ENCODE measurements around the gene KDM8. TPM values are rescaled to one million over a fixed set of nuclear protein-coding genes. Genes with fewer than 3 reads are reported as not detected.

KDM8 gene
- polyA plus RNA-seq, 1 donor = 5.1 TPM

DNA sequence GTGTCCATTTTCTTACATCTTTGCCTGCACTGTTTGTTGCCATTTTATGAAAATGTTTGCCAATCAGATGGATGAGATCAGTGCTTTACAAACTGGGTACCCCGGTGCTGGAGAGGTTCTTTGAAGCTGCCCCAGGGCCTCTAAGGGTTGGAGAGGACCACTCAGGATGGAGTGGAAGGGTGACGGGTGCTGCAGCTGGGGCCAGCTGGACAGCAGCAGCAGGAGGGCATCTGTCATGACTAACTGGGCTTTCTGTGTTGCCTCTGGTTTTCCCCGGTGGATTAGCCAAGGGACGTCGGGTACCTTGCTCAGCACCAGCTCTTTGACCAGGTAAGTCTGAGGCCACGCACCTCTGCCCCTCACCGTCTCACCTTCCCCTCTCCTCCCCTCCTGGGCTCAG is 12.3 kb downstream of the KDM8 start:
- no peak for DNase-seq (ENCODE audit: low read depth)

DNA sequence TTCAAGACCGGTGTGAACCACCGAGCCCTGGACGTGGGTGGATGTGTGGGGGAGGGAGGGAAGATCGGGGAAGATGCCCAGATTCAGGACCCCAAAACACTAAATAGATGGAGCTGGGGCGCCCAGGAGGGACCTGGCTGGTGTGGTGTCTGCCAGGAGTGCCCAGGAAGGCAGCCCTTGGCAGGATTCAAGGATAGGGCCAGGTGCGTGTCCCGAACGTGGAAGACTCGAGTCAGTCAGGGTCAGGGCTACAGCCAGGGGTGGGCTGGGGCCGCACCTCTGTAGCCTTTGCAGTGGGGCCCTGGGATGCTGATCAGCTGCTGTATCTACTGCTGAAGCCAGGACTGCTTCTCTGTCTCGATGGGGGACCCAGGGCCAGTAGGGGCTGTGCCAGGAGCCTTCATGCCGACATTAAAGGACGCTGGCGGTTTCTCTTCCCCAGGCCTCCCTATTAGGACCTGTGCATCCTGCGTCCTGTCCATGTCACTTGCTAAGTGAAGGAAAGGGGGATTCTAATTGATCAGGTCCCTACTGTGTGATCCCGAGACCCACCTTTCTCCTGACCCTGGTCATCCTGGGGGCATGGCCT is 13.1 kb downstream of the KDM8 start:
- DNase-seq (ENCODE audit: low read depth) = no peak

DNA sequence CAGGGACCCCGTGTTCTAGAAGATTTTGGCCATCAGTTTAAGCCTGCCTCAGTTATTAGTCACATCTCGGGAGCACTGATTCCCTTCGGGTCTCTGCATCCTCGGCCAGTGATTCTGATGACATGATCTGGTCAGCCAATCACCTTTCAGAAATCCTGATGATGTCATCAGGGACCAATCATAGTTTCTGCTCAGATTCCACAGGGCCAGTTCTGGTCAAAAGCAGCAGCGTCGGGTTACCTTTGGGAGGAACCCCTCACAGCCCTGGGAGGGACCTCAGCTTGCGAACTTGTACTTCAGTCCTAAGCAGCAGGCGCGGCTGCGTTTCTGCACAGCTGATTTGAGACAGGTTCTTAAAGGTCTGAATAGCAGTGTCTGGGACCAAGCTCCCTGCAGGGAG is 13.9 kb downstream of the KDM8 start:
- no peak for DNase-seq (ENCODE audit: low read depth)

DNA sequence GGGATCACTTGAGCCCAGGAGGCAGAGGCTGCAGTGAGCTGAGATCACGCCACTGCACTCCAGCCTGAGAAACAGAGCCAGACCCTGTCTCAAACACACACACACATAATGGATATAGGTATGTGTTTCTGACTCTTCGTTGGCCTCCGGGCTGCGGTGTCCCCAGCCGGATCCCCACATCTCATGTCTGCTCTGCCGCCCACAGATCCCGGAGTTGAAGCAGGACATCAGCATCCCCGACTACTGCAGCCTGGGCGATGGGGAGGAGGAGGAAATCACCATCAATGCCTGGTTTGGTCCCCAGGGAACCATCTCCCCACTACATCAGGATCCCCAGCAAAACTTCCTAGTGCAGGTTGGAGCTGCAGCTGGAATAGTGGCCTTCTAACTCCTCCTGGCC is 15.4 kb downstream of the KDM8 start:
- no peak for DNase-seq (ENCODE audit: low read depth)

DNA sequence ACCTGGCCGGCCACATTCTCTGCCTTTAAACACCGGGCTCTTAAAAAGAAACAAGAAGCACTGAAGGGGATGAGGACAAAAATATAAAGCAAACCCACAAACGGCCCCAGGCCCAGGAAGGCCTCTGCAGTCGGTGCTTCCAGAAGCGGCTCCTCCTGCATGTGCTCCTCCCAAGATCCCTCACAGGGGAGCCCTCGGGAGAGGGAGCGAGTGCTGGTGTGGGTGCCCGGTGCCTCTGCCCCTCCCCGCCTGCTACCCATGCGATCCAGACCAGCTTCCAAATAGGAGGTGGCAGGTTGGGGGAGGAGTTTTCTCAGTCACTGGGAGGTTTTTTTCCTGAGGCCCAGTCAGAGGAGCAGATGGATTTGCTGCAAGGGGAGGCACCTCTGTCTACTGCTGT is 15.8 kb downstream of the KDM8 start:
- DNase-seq (ENCODE audit: low read depth) = no peak

DNA sequence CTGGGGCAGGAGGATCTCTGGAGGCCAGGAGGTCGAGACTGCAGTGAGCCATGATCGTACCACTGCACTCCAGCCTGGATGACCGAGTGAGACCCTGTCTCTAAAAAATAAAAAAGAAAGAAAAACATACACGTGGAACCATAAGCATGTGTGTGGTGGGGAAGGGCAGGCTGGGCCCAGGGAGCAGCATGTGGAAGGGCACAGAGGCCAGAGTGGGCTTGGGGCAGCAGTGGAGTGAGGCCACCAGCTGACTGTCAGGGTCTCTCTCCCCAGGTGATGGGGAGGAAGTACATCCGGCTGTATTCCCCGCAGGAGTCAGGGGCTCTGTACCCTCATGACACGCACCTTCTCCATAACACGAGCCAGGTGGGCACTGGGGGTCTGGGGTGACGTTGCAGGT is 16.8 kb downstream of the KDM8 start:
- no peak for DNase-seq (ENCODE audit: low read depth)

DNA sequence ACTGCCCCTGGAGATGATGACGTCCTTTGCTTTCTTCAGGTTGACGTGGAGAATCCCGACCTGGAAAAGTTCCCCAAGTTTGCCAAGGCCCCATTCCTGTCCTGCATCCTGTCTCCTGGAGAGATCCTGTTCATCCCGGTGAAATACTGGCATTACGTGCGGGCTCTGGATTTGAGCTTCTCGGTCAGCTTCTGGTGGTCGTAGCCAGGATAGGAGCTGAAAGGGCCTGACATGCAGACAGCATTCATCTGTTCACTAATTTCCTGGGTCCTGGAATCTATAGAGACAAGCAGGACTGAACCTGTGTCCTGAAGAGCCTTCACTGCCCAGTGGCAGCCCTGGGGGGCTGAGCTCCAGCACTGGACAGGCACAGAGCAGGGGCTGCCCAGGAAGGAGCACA is 17.2 kb downstream of the KDM8 start:
- DNase-seq (ENCODE audit: low read depth) = no peak

DNA sequence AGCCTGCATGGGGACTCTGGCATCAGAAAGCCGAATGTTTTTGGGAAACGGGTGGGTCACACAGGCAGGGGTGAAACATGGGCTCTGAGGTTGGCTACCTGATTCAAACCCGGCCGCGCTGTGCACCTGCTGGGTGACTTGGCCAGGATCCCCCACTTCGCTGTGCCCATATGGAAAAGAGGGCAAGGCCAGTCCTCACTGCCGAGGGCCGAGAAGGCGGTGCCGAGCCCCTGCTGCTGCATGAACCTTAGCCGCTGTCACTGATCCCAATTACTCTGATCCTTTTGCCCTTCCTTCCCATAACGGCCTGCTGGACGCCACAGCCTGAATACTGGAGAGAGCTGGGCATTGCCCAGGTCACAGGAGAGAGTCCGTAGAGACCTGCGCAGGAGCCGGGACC is 17.7 kb downstream of the KDM8 start:
- no peak for DNase-seq (ENCODE audit: low read depth)

DNA sequence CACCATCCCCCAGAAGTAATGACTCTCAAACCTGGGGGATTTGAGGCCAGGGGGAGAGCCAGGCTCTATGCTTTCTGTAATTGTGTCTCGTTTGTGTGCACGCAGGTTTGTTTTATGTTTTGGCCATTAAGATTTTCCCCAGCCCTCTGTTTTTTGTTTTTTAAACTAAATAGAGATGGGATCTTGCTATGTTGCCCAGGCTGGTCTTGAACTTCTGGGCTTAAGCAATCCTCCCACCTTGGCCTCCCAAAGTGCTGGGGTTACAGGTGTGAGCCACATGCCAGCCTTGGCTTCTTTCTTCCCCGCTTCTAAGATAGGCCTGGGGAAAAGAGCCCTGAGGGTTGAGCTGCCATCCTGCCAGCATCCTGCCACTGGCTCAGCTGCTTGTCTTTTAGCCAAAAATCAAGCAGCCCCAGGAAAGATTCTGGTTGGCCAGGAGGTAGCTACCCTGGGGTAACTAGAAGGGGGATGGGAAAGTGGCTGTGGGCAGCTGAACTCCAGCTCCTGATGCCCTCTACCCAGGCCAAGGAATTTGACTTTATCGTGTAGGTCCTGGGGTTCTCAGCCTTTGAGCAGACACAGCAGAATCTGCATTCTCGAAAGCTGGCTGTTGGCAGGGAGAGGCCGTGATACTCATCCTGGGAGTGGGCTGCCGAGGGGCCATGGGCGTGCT is 18.4 kb downstream of the KDM8 start:
- no peak for DNase-seq (ENCODE audit: low read depth)

DNA sequence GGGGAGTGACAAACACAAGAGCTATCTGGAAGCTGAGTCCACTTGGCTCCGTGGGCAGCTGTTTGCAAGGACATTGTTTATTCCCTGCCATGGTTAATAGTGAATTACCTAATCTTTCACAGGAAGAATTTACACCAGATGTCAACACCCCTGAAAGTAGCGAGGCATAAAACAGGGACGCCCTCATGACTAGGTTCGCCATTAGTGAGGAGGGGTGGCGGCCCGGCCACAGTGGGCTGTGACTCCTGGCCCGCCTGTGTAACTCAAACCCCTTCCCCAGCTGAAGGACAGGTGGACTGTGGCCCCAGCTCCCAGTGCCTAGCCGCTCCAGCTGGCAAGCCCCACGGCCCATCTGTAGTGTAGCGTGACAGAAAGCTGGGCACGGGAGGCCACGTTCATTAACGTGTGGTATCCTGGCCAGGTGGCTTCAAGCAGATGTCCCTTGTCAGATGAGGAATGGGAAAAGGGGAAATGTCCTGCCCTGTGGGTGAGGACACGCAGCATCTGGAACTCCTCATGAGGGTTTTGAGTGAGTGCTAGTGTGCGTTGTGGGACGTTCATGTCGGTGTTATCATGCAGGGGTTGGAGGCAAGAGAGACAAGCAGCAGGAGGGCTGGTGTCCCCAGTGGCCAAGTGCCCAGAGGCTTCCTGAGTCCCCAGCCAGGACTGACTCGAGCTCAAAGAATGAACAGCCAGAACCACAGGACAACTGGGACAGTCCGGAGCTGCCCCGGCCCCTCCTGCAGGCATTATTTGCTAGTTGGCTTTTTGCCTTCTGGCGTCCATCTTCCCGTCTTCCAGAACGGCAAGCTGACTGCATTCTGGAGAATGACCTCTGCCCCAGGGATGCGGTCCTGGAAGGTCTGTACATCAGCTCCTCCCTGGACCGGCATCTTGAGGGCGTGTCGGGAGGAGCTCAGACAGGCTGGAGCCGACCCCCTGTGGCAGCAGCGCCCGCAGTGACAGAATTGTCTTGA is 19.2 kb downstream of the KDM8 start:
- DNase-seq (ENCODE audit: low read depth) = no peak

DNA sequence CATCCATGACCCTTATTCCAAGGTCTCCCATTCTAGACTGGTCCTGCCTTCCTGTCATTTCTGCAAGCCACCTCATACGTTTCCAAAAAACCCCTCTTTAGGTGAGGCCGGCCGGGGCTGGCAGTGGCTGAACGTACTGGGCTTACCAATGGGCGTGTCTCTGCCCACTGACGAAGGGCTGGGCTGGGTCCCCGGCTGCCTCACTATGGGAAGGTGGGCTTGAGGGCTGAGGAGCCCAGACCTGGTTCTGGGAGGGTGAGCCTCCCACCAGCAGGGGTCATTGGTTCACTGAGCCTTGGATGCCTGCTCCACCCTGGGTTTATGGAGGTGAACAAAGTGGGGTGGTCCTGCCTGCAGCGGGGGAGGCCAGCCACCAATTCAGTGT is 19.9 kb downstream of the KDM8 start:
- DNase-seq (ENCODE audit: low read depth) = no peak

DNA sequence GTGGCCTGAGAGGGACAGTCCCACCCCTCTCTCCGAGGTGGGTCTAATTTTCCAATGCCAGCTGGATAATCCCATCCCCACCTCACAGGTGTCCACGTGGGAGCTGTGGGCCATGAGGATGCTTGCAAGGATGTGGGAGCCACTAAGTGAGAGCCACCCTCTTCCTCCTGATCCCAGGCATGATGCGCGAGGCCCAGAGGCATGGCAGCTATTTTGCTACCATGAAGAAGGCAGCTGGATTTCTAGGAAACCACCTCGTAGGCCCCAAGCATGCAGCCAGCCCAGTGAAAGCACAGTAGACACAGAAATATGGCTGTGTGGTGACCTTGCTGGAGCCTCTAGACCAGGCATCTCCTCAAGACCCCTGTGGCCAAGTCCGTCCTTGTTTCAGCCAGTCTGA is 20.4 kb downstream of the KDM8 start:
- DNase-seq (ENCODE audit: low read depth) = no peak

DNA sequence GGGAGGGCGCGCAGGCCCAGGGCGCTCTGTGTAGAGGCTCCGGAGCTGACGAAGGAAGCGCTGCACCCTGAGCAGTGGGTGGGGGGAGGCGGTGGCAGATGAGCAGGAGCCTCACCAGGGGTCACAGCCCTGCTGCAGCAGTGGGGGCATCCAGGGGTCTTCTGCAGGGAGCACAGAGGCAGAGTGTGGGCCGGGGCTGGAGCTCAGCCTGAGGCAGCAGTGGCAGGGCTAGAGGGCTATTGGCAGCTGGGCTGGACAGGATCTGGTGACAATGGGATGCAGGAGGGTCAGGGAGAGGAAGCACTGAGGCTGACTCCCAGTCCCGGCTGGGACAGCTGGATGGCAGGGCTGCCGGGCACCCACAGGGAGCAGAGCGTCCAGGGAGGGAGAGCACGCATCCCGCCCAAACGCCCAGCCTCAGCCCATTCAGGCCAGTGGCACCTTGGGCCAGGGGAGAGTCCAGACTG is 21.0 kb downstream of the KDM8 start:
- no peak for DNase-seq (ENCODE audit: low read depth)

DNA sequence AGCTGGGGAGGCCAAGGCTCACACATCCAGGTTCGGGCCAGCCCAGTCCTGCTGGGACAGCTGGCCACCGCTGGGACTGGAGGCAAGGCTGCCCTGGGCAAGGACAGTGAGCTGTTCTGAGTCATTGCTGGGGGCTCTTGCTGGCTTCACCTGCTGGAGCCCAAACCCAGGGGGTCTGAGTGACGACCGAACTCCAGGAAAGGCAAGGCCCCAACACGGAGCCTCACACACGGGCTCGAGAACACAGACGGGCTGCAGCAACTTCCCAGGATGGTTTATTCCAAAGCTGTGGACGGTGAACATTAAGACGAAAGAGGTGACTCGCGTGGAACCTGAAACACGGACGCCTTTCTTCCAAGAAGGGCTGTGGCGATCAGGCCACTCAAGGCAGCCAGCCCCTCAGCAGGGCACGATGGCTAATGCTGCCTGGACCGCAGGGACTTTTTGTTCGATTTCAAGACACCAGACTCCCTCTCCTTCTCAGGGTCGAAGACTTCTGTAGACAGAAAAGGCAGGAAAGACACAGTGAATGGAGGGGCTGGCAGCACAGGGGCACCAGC is 21.5 kb downstream of the KDM8 start:
- no peak for DNase-seq (ENCODE audit: low read depth)

DNA sequence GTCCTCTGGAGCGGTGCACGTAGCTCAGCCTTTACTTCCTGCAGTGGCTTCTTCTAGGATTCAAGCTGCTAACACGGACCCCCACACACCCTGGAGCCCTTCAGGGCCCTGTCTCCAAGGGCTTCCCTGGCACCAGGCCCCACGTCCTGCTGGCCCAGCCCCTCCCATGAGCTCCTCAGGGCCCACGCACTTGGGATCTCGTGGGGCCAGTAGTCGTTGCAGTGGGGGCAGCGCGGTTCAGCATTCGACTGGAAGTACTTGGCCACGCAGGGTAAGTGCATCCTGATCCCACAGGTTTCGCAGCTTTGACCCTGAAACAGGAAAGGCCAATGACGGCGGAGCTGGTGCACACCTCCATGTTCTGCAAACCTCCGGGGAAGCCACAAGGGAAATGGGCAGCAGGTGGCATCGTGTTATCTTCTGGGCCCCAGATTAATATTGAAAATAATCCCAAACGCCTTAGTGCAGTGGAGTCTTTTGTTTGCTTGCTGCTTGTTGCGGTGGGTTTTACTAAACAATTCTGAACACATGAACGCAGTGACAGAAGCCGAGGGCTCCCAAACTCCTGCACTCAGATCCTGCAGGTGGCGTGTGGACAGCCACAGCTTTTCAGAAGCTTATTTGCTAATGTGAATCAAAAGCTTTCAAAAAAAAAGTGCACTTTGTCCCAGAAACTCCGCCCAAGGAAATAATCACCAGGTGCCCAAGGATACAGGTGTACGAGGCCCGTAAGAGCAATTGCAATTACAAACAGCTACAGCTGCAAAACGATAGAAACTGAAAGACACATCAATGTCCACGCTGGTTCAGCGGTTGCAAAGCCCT is 22.4 kb downstream of the KDM8 start:
- DNase-seq (ENCODE audit: low read depth) = no peak

DNA sequence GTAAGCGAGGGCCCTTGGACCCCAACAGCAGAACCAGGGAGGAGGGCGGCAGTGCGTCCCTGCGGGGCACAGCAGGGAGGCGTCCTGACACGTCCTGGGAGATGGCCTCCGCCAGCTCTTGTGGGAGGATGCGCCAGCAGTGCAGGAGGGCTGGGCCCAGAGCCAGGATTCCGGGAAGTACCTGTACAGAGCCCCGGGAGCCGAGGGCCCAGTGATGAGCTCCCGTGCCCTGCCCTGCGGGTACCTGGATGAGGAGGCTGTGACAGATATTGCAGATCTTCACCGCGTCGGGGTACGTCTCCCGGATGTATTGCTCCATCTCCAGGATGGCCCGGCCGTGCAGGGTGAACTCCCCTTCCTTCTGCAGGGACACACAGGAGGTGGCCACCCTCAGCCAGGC is 23.1 kb downstream of the KDM8 start:
- no peak for DNase-seq (ENCODE audit: low read depth)

DNA sequence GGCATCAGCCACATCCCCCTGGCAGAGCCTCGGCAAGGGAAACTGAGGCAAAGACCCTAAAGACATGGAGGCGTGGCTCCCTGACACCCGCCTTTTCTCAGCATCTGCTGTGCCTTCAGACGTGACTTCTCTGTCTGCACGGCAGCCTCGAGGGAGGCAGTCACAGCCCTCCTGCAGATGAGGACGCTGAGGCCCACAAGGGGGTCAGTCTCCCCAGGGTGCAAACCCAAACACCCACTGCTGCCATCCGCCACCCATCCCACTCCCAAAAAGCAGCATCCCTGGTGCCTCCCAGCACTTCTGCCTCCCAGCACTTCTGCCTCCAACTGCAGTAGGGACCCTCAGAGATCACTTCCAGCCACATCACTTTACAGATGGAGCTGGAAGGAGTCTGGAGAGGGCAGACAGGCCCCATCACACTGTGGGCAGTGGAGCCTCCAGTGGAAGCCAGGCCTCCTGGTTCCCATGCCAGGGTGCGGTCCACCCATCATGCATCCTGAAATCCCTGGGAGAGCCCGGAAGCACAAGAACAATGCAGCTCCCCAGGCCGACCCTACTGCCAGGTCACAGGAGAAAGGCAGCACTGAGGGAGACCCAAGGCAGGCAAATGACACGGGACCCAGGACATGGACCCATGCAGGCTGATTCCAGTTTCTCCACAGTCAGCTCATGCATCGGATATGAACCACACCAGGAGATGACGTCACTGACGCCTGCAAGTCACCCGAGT is 23.8 kb downstream of the KDM8 start:
- DNase-seq (ENCODE audit: low read depth) = no peak

DNA sequence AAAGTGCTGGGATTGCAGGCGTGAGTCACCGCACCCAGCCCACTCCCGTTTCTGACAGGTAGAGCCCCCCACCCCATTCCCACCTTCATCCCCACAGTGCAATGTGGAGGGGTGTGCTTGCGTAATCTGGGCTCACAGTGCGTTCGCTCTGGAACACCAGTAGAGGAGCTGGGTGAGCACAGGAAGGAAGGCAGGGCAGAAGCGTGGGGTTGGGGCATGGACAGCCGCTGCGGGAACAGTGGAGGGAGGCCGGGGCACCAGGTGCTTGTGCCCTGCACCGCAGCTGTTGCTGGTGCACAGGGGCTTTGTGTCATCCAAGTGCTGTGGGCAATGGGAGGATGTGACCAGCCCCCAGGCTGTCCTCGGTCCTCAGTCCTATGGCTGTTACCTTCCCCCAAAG is 24.7 kb downstream of the KDM8 start:
- no peak for DNase-seq (ENCODE audit: low read depth)

DNA sequence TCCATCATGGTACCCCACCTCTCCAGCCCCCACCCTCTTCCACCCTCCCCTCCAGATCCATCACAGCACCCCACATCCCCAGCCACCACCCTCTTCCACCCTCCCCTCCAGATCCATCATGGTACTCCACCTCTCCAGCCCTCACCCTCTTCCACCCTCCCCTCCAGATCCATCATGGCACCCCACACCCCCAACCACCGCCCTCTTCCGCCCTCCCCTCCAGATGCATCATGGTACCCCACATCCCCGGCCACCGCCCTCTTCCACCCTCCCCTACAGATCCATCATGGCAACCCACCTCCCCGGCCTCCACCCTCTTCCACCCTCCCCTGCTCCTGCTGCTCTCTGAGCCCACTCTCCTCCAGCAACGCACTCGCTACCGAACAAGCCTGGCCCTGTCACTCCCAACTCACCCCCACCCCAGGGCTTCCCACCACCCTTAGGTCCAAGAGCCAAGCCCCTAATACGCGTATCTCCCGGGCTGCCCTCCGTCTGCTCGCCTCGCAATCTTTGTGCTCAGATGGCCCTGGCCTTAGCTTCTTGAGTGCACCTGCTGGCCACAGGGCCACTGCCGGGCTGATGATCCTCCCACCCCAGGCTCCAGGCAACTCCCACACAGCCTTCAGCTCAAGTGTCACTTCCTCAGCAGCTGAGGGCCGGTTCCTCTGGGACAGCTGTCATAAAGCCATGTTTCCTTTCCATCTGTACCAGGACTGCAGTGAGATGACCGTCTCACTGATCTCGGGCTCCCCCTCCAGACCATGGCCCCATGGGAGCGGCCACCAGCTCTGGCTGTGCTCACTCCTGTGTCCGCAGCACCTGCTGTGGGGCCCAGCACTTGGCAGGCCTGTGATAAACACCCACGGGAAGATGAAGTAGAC is 25.5 kb downstream of the KDM8 start:
- DNase-seq (ENCODE audit: low read depth) = no peak
